H9 (cell line): Measurements from ENCODE around the gene ZNF487. TPM values are rescaled to one million over a fixed set of nuclear protein-coding genes. Genes with fewer than 3 reads are reported as not detected.

Source experiments
- DNase-seq: peaks from one replicate; pipeline ENCODE4 v3.0.0-alpha.2; 2017
- H2AFZ ChIP-seq: one replicate; pipeline ENCODE4 v1.6.1; 2013; ENCODE audit warnings: mild to moderate bottlenecking, low read length, control low read depth, moderate library complexity
- H2AK5ac ChIP-seq: 2 replicates; pipeline ENCODE4 v1.6.1; 2013; ENCODE audit warnings: low read length, control low read depth, mixed read lengths; ENCODE audit not compliant: insufficient read length
- H2BK120ac ChIP-seq: one replicate; pipeline ENCODE4 v1.6.1; 2013; ENCODE audit warnings: low read depth, mild to moderate bottlenecking, low read length, control low read depth, inconsistent platforms; ENCODE audit not compliant: poor library complexity, severe bottlenecking
- H2BK12ac ChIP-seq: 2 replicates; pipeline ENCODE4 v1.6.1; 2013; ENCODE audit warnings: low read length, control low read depth, mixed read lengths, low read depth; ENCODE audit not compliant: insufficient read length
- H2BK15ac ChIP-seq: 2 replicates; pipeline ENCODE4 v1.6.1; 2013; ENCODE audit warnings: low read depth, low read length, control low read depth
- H2BK20ac ChIP-seq: one replicate; pipeline ENCODE4 v1.6.1; 2013; ENCODE audit warnings: low read depth, mild to moderate bottlenecking, low read length, control low read depth, inconsistent platforms; ENCODE audit not compliant: poor library complexity, severe bottlenecking
- H2BK5ac ChIP-seq: 2 replicates; pipeline ENCODE4 v1.6.1; 2013; ENCODE audit warnings: low read length, control low read depth, mixed read lengths; ENCODE audit not compliant: insufficient read length
- H3K14ac ChIP-seq: 2 replicates; pipeline ENCODE4 v1.6.1; 2013; ENCODE audit warnings: low read length, control low read depth; ENCODE audit not compliant: insufficient read depth
- H3K18ac ChIP-seq: 2 replicates; pipeline ENCODE4 v1.6.1; 2013; ENCODE audit warnings: low read depth, mild to moderate bottlenecking, mixed read lengths, low read length, control low read depth; ENCODE audit not compliant: insufficient read length
- H3K23ac ChIP-seq: 2 replicates; pipeline ENCODE4 v1.6.1; 2013; ENCODE audit warnings: low read length, control low read depth, mixed read lengths, low read depth; ENCODE audit not compliant: insufficient read length
- H3K23me2 ChIP-seq: 2 replicates; pipeline ENCODE4 v1.6.1; 2013; ENCODE audit warnings: low read depth, mild to moderate bottlenecking, mixed read lengths, low read length, control low read depth; ENCODE audit not compliant: insufficient read length, poor library complexity, severe bottlenecking
- H3K27ac ChIP-seq: 2 replicates; pipeline ENCODE4 v1.5.1; 2013; ENCODE audit warnings: low read length, control low read depth, mixed read lengths, low read depth; ENCODE audit not compliant: insufficient read length
- H3K27me3 ChIP-seq: 2 replicates; pipeline ENCODE4 v1.6.1; 2013; ENCODE audit warnings: low read length, control low read depth, inconsistent platforms; ENCODE audit not compliant: insufficient read depth
- H3K4ac ChIP-seq: 2 replicates; pipeline ENCODE4 v1.6.1; 2013; ENCODE audit warnings: low read depth, mild to moderate bottlenecking, control low read depth, inconsistent platforms, low read length, moderate library complexity
- H3K4me1 ChIP-seq: 2 replicates; pipeline ENCODE4 v1.6.1; 2013; ENCODE audit warnings: low read length, control low read depth, inconsistent platforms; ENCODE audit not compliant: insufficient read depth
- H3K4me2 ChIP-seq: 2 replicates; pipeline ENCODE4 v1.6.1; 2013; ENCODE audit warnings: low read length, control low read depth, mixed read lengths; ENCODE audit not compliant: insufficient read length, insufficient read depth
- H3K56ac ChIP-seq: 2 replicates; pipeline ENCODE4 v1.6.1; 2013; ENCODE audit warnings: low read depth, mild to moderate bottlenecking, mixed read lengths, low read length, control low read depth; ENCODE audit not compliant: insufficient read length
- H3K79me1 ChIP-seq: 2 replicates; pipeline ENCODE4 v1.6.1; 2013; ENCODE audit warnings: low read depth, mild to moderate bottlenecking, moderate library complexity, low read length, control low read depth, inconsistent platforms; ENCODE audit not compliant: insufficient read depth, poor library complexity, severe bottlenecking
- H3K79me2 ChIP-seq: 2 replicates; pipeline ENCODE4 v1.6.1; 2013; ENCODE audit warnings: low read length, control low read depth, inconsistent platforms; ENCODE audit not compliant: insufficient read depth
- H3K9ac ChIP-seq: 2 replicates; pipeline ENCODE4 v1.6.1; 2013; ENCODE audit warnings: low read length, control low read depth, mixed read lengths; ENCODE audit not compliant: insufficient read length; ENCODE audit errors: extremely low read depth
- H3K9me3 ChIP-seq: one replicate; pipeline ENCODE4 v1.6.1; 2013; ENCODE audit warnings: low read depth, low read length, inconsistent platforms; ENCODE audit not compliant: control insufficient read depth
- H3T11ph ChIP-seq: one replicate; pipeline ENCODE4 v1.6.1; 2013; ENCODE audit warnings: mild to moderate bottlenecking, low read length, control low read depth, inconsistent platforms
- H4K20me1 ChIP-seq: one replicate; pipeline ENCODE4 v1.6.1; 2013; ENCODE audit not compliant: control insufficient read depth, insufficient read length, insufficient read depth
- H4K5ac ChIP-seq: 2 replicates; pipeline ENCODE4 v1.6.1; 2013; ENCODE audit warnings: low read depth, mild to moderate bottlenecking, mixed read lengths, low read length, control low read depth; ENCODE audit not compliant: insufficient read length
- H4K8ac ChIP-seq: replicated peaks from 2 replicates; pipeline ENCODE4 v1.6.1; 2013; ENCODE audit warnings: low read length, control low read depth, mixed read lengths, low read depth; ENCODE audit not compliant: insufficient read length
- H4K91ac ChIP-seq: 2 replicates; pipeline ENCODE4 v1.6.1; 2013; ENCODE audit warnings: low read depth, mild to moderate bottlenecking, moderate library complexity, mixed read lengths, low read length, control low read depth; ENCODE audit not compliant: insufficient read length
- H3K27ac Mint-ChIP-seq, 3 experiments: 2 replicates in 2 of 3; 3 replicates in 1 of 3; pipeline ENCODE4 v1.8.0; 2020 to 2021; ENCODE audit warnings: mixed read lengths in 3 of 3, mild to moderate bottlenecking in 1 of 3, moderate library complexity in 1 of 3
- H3K27me3 Mint-ChIP-seq: 2 replicates; pipeline ENCODE4 v1.8.0; 2021; ENCODE audit warnings: low read depth, mild to moderate bottlenecking, moderate library complexity, mixed read lengths
- H3K36me3 Mint-ChIP-seq, 3 experiments: 2 replicates in 2 of 3; 3 replicates in 1 of 3; pipeline ENCODE4 v1.8.0; 2020 to 2021; ENCODE audit warnings: low read depth in 3 of 3, mixed read lengths in 3 of 3; ENCODE audit not compliant: insufficient read depth in 1 of 3
- H3K4me1 Mint-ChIP-seq, 2 experiments: 2 replicates each; pipeline ENCODE4 v1.8.0; 2020; ENCODE audit warnings: mixed read lengths in 2 of 2
- H3K4me3 Mint-ChIP-seq, 2 experiments: 2 replicates in 1 of 2; 3 replicates in 1 of 2; pipeline ENCODE4 v1.8.0; 2020 to 2021; ENCODE audit warnings: mild to moderate bottlenecking in 2 of 2, mixed read lengths in 2 of 2, moderate library complexity in 1 of 2
- H3K9me3 Mint-ChIP-seq, 2 experiments: 2 replicates in 1 of 2; 3 replicates in 1 of 2; pipeline ENCODE4 v1.8.0; 2020; ENCODE audit warnings: mild to moderate bottlenecking in 2 of 2, mixed read lengths in 2 of 2, moderate library complexity in 1 of 2
- CTCF ChIP-seq: fragments of 200-600 bp; sonication (generic); conservative IDR thresholded peaks from 3 replicates; pipeline ENCODE4 v1.8.0; 2021; ENCODE audit warnings: antibody characterized with exemption, mild to moderate bottlenecking
- WGBS: extraction: QIAGEN DNeasy Blood & Tissue Kit; methylation state at CpG from one replicate; pipeline ENCODE4 v1.1.7; 2013; ENCODE audit warnings: missing lambda C conversion rate, low lambda C conversion rate, mixed read lengths; ENCODE audit not compliant: insufficient read length; ENCODE audit errors: extremely low coverage; 5-methylcytosine and 5-hydroxymethylcytosine counted together
- total RNA-seq: library from RNA; stranded (reverse); gene quantifications from 2 replicates; pipeline ENCODE4 v1.2.1, GENCODE V29; 2021

ZNF487 gene
- total RNA-seq, 1 experiment from 2014 or later, result 1.4 TPM

GRCh38 chr10:43390759-43391158, 46.2 kb upstream of the ZNF487 start:
- Histone ChIP-seq H3K23me2 (peaks cover 4% of the 10 kb centered on the region), H3K79me1 (peaks cover 7% of the 10 kb centered on the region), H3K9ac (no peak overlapping the region), H3K18ac (no peak overlapping the region), H3K9me3 (no peaks in the 10 kb centered on the region), H3K27ac (no peak overlapping the region), H4K91ac (no peak overlapping the region), H3K79me2 (peaks cover 30% of the 10 kb centered on the region), H3K14ac (no peak overlapping the region), H2BK12ac (no peak overlapping the region), H3K56ac (no peak overlapping the region), H2BK5ac (no peak overlapping the region), H3K27me3 (no peaks in the 10 kb centered on the region), H2BK20ac (no peak overlapping the region), H3K4ac (no peak overlapping the region), H4K20me1 (no peaks in the 10 kb centered on the region), H4K8ac (no peak overlapping the region), H3K4me2 (no peak overlapping the region), H4K5ac (no peak overlapping the region), H3K4me1 (no peaks in the 10 kb centered on the region; the same call in 1 of the 2 replicates), H3K23ac (no peak overlapping the region), H2AFZ (no peak overlapping the region), H2BK120ac (no peak overlapping the region), H2AK5ac (no peak overlapping the region), H2BK15ac (no peak overlapping the region), H3T11ph (no peak overlapping the region)
- Mint-ChIP-seq H3K4me1 (peaks cover 33 to 35% of the 10 kb centered on the region in 2 experiments), H3K27ac (peak overlapping the region in 2 of 3 experiments; percentile 16 to 92; a peak in 4 of 7 replicates), H3K4me3 (0 out of 5 replicates have a peak overlapping the region, but pooled peaks of 1 of the 2 experiments have one; percentile 1), H3K36me3 (peaks cover 75 to 98% (median 92%) of the 10 kb centered on the region in 3 experiments), H3K9me3 (no peaks in the 10 kb centered on the region), H3K27me3 (peaks cover 2% of the 10 kb centered on the region; the same call in 1 of the 2 replicates)
- whole genome bisulfite sequencing, result no CpG with 5 or more reads among the region's 7 CpGs
- peak; percentile 64 for TF ChIP-seq CTCF
- DNase-seq, result peak; percentile 44
